WTC11 (cell line): ENCODE data around the gene YY1AP1.
"Not testable (repeated sequence)": the region's sequence is repeated elsewhere in the genome, so short reads cannot be mapped to it uniquely, and the experiment has no call there.

Experiments
- ELF4 ChIP-seq: sonication (generic); formaldehyde crosslinking; IDR thresholded peaks from 2 replicates; pipeline ENCODE4 v1.8.1; 2022; ENCODE audit warnings: low read depth, mild to moderate bottlenecking, moderate library complexity, missing genetic modification reagents
- GABPB1 ChIP-seq: sonication (generic); formaldehyde crosslinking; IDR thresholded peaks from 2 replicates; pipeline ENCODE4 v1.8.1; 2023; ENCODE audit warnings: mild to moderate bottlenecking, missing genetic modification reagents
- IRF2 ChIP-seq: sonication (generic); formaldehyde crosslinking; IDR thresholded peaks from 2 replicates; pipeline ENCODE4 v1.8.0; 2022; ENCODE audit warnings: low read depth, missing genetic modification reagents, borderline replicate concordance
- JUN ChIP-seq: sonication (generic); formaldehyde crosslinking; IDR thresholded peaks from 2 replicates; pipeline ENCODE4 v1.8.0; 2023; ENCODE audit warnings: mild to moderate bottlenecking, missing genetic modification reagents
- MYBL2 ChIP-seq: sonication (generic); formaldehyde crosslinking; IDR thresholded peaks from 2 replicates; pipeline ENCODE4 v1.8.1; 2023; ENCODE audit warnings: mild to moderate bottlenecking, moderate library complexity, missing genetic modification reagents
- NFATC4 ChIP-seq: fragments of 250-450 bp; sonication (Bioruptor Pico); IDR thresholded peaks from 2 replicates; pipeline ENCODE4 v1.9.0; 2021; ENCODE audit warnings: mild to moderate bottlenecking
- PRRX2 ChIP-seq: fragments of 250-450 bp; sonication (Bioruptor Pico); IDR thresholded peaks from 2 replicates; pipeline ENCODE4 v1.8.0; 2021; ENCODE audit warnings: mild to moderate bottlenecking
- RELA ChIP-seq: sonication (generic); formaldehyde crosslinking; IDR thresholded peaks from 2 replicates; pipeline ENCODE4 v1.8.1; 2022; ENCODE audit warnings: missing genetic modification reagents, mild to moderate bottlenecking, borderline replicate concordance
- ZNF671 ChIP-seq: fragments of 250-450 bp; sonication (Bioruptor Pico); IDR thresholded peaks from 2 replicates; pipeline ENCODE4 v1.8.0; 2021; ENCODE audit warnings: mild to moderate bottlenecking
- TF ChIP-seq, protein P1 (sequence below): sonication (generic); formaldehyde crosslinking; IDR thresholded peaks from 2 replicates; pipeline ENCODE4 v1.8.1; 2022; ENCODE audit warnings: low read depth, mild to moderate bottlenecking, moderate library complexity, missing genetic modification reagents, borderline replicate concordance
- TF ChIP-seq, protein P2 (sequence below): fragments of 200-600 bp; IDR thresholded peaks from 2 replicates; pipeline ENCODE4 v1.8.0; 2022; ENCODE audit warnings: antibody characterized with exemption
- TF ChIP-seq, protein P3 (sequence below): sonication (generic); formaldehyde crosslinking; IDR thresholded peaks from 2 replicates; pipeline ENCODE4 v1.8.0; 2022; ENCODE audit warnings: mild to moderate bottlenecking, missing genetic modification reagents

DNA sequence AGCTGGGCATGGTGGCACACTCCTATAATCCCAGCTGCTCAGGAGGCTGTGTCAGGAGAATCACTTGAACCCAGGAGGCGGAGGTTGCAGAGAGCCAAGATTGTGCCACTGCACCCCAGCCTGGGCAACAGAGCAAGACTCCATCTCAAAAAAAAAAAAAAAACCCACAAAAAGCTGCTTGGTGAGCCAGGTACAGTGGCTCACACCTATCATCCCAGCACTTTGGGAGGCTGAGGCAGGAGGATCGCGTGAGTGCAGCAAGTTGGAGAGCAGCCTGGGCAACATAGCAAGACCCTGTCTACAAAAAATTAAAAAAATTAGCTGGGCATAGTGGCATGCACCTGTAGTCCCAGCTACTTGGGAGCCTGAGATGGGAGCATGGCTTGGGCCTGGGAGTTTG lies 26.5 kb upstream of the YY1AP1 start:
- not testable (repeated sequence) for TF ChIP-seq RELA; GABPB1 (CRISPR knock-in tag); ELF4 (CRISPR knock-in tag); JUN (CRISPR knock-in tag); ZNF671 (CRISPR knock-in tag); IRF2 (CRISPR knock-in tag); PRRX2; MYBL2 (CRISPR knock-in tag); NFATC4 (CRISPR knock-in tag)
- TF ChIP-seq, protein P1, sequence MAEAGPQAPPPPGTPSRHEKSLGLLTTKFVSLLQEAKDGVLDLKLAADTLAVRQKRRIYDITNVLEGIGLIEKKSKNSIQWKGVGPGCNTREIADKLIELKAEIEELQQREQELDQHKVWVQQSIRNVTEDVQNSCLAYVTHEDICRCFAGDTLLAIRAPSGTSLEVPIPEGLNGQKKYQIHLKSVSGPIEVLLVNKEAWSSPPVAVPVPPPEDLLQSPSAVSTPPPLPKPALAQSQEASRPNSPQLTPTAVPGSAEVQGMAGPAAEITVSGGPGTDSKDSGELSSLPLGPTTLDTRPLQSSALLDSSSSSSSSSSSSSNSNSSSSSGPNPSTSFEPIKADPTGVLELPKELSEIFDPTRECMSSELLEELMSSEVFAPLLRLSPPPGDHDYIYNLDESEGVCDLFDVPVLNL, result not testable (repeated sequence)
- TF ChIP-seq, protein P2, sequence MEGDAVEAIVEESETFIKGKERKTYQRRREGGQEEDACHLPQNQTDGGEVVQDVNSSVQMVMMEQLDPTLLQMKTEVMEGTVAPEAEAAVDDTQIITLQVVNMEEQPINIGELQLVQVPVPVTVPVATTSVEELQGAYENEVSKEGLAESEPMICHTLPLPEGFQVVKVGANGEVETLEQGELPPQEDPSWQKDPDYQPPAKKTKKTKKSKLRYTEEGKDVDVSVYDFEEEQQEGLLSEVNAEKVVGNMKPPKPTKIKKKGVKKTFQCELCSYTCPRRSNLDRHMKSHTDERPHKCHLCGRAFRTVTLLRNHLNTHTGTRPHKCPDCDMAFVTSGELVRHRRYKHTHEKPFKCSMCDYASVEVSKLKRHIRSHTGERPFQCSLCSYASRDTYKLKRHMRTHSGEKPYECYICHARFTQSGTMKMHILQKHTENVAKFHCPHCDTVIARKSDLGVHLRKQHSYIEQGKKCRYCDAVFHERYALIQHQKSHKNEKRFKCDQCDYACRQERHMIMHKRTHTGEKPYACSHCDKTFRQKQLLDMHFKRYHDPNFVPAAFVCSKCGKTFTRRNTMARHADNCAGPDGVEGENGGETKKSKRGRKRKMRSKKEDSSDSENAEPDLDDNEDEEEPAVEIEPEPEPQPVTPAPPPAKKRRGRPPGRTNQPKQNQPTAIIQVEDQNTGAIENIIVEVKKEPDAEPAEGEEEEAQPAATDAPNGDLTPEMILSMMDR, result not testable (repeated sequence)
- TF ChIP-seq, protein P3, sequence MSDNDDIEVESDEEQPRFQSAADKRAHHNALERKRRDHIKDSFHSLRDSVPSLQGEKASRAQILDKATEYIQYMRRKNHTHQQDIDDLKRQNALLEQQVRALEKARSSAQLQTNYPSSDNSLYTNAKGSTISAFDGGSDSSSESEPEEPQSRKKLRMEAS (CRISPR knock-in tag), result not testable (repeated sequence)
